Measurements from ENCODE around the gene PRR11.

DNA sequence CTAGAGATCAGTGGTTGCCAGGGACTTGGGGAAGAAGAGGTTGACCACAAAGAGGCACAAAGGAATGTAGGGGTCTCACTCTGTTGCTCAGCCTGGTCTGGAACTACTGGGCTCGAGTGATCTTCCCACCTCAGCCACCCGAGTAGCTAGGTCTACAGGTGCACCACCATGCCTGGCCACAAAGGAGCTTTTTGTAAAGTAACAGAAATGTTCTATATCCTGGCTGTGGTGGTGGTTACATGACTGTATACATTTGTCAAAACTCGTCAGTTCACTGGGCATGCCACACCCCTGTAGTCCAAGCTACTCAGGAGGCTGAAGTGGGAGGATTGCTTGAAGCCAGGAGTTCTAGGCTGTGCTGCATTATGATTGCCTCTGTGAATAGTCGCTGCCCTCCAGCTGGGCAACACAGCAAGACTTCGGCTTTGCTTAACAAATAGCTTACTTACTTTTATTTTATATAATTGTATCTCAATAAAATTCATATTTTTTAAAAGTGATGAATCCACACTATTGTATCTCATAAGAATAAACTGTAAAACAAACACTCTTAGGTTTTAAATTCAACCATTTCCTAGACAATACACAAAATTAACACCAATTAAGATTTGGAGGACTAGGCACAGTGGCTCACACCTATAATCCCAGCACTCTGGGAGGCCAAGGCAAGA is 5.6 kb upstream of the PRR11 start:
- TF ChIP-seq, protein P1, sequence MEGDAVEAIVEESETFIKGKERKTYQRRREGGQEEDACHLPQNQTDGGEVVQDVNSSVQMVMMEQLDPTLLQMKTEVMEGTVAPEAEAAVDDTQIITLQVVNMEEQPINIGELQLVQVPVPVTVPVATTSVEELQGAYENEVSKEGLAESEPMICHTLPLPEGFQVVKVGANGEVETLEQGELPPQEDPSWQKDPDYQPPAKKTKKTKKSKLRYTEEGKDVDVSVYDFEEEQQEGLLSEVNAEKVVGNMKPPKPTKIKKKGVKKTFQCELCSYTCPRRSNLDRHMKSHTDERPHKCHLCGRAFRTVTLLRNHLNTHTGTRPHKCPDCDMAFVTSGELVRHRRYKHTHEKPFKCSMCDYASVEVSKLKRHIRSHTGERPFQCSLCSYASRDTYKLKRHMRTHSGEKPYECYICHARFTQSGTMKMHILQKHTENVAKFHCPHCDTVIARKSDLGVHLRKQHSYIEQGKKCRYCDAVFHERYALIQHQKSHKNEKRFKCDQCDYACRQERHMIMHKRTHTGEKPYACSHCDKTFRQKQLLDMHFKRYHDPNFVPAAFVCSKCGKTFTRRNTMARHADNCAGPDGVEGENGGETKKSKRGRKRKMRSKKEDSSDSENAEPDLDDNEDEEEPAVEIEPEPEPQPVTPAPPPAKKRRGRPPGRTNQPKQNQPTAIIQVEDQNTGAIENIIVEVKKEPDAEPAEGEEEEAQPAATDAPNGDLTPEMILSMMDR (IDR thresholded peaks at IDR 0.05; ENCODE audit: insufficient read depth, low read depth, low read length): no peak
- TF ChIP-seq EZH2 (IDR thresholded peaks at IDR 0.05; ENCODE audit: insufficient read depth, low read length): no peak

Measured in astrocyte (in vitro differentiated cells and primary cell).